SK-N-SH (cell line): Measurements from ENCODE around the gene COL4A3. TPM values are rescaled to one million over a fixed set of nuclear protein-coding genes. Genes with fewer than 3 reads are reported as not detected.

ENCODE experiments used
- CTCF ChIA-PET: fragments of 300-600, 350-600 bp; formaldehyde crosslinking; extraction: SDS; loops from one replicate; lab custom pipeline; 2021; lab: Yijun Ruan, JAX
- POLR2A ChIA-PET: fragments of 350-600 bp; sonication (Branson Sonifier 250); formaldehyde crosslinking; extraction: SDS; loops from one replicate; lab custom pipeline; 2020; ENCODE audit warnings: antibody characterized with exemption, inconsistent platforms; lab: Yijun Ruan, JAX
- DNase-seq: peaks from one replicate; pipeline ENCODE4 v3.0.0; 2012
- H2AFZ ChIP-seq: fragments of 200-600 bp; sonication (generic); 2 replicates; pipeline ENCODE4 v1.8.1; 2016; ENCODE audit warnings: antibody characterized with exemption, mild to moderate bottlenecking, low read depth
- H3F3A ChIP-seq: fragments of 200-600 bp; sonication (generic); replicated peaks from 2 replicates; pipeline ENCODE3; 2016; ENCODE audit warnings: antibody characterized with exemption, mild to moderate bottlenecking; ENCODE audit not compliant: insufficient read depth
- H3K27ac ChIP-seq, 2 experiments: fragments of 200-500 bp in 1 of 2; fragments of 200-600 bp in 1 of 2; sonication (Bioruptor generic) in 1 of 2; sonication (generic), shearing (Covaris generic) in 1 of 2; 2 replicates each; pipeline versions ENCODE4 v1.5.1 to v1.6.1; 2014 to 2016; ENCODE audit warnings: low read depth in 2 of 2, inconsistent platforms in 1 of 2, low read length in 1 of 2, mild to moderate bottlenecking in 1 of 2, mixed read lengths in 1 of 2
- H3K27me3 ChIP-seq: fragments of 200-600 bp; sonication (generic), shearing (Covaris generic); 2 replicates; pipeline ENCODE4 v1.6.1; 2016; ENCODE audit warnings: mixed run types; ENCODE audit not compliant: insufficient read depth
- H3K36me3 ChIP-seq, 2 experiments: fragments of 200-500 bp in 1 of 2; fragments of 200-600 bp in 1 of 2; sonication (Bioruptor generic) in 1 of 2; sonication (generic) in 1 of 2; replicated peaks in 1 of 2; 2 replicates each; pipeline versions ENCODE3 to v1.5.1; 2014 to 2016; ENCODE audit warnings: low read length in 1 of 2, mild to moderate bottlenecking in 1 of 2; ENCODE audit not compliant: insufficient read depth in 2 of 2, control insufficient read depth in 1 of 2
- H3K4me1 ChIP-seq, 2 experiments: fragments of 200-500 bp in 1 of 2; fragments of 200-600 bp in 1 of 2; sonication (Bioruptor generic) in 1 of 2; sonication (generic), shearing (Covaris generic) in 1 of 2; 2 replicates each; pipeline versions ENCODE4 v1.5.1 to v1.6.1; 2014 to 2016; ENCODE audit warnings: low read depth in 1 of 2, low read length in 1 of 2, mixed run types in 1 of 2; ENCODE audit not compliant: insufficient read depth in 2 of 2, control insufficient read depth in 1 of 2
- H3K4me2 ChIP-seq: fragments of 200-600 bp; sonication (generic), shearing (Covaris generic); 2 replicates; pipeline ENCODE4 v1.6.1; 2017; ENCODE audit warnings: mixed run types
- H3K4me3 ChIP-seq, 2 experiments: fragments of 200-500 bp in 1 of 2; fragments of 200-600 bp in 1 of 2; sonication (Bioruptor generic) in 1 of 2; sonication (generic), shearing (Covaris generic) in 1 of 2; 2 replicates each; pipeline versions ENCODE4 v1.5.1 to v1.8.1; 2014 to 2016; ENCODE audit warnings: low read depth in 2 of 2, inconsistent platforms in 1 of 2, low read length in 1 of 2, mild to moderate bottlenecking in 1 of 2, mixed read lengths in 1 of 2, moderate library complexity in 1 of 2
- H3K79me2 ChIP-seq: fragments of 200-600 bp; sonication (generic); 2 replicates; pipeline ENCODE4 v1.8.1; 2017; ENCODE audit warnings: mild to moderate bottlenecking; ENCODE audit not compliant: insufficient read depth
- H3K9ac ChIP-seq: fragments of 200-600 bp; sonication (generic); 2 replicates; pipeline ENCODE4 v1.6.1; 2017; ENCODE audit warnings: mixed run types
- H3K9me2 ChIP-seq: fragments of 200-600 bp; sonication (generic); 2 replicates; pipeline ENCODE4 v1.6.1; 2017; ENCODE audit warnings: mixed run types
- H3K9me3 ChIP-seq: fragments of 200-600 bp; sonication (generic); 2 replicates; pipeline ENCODE4 v1.6.1; 2017; ENCODE audit warnings: mixed run types, mild to moderate bottlenecking, moderate library complexity
- H4K20me1 ChIP-seq: fragments of 200-600 bp; sonication (generic); 2 replicates; pipeline ENCODE4 v1.6.1; 2017; ENCODE audit warnings: mild to moderate bottlenecking, mixed run types; ENCODE audit not compliant: insufficient read depth
- ELF1 ChIP-seq: IDR thresholded peaks from 2 replicates; pipeline ENCODE4 v1.4.0; 2012
- EP300 ChIP-seq, 2 experiments: IDR thresholded peaks; 2 replicates each; pipeline versions ENCODE4 v1.4.0 to v1.6.1; 2012; ENCODE audit warnings: borderline replicate concordance in 1 of 2, low read depth in 1 of 2, low read length in 1 of 2
- FOSL2 ChIP-seq: IDR thresholded peaks from 2 replicates; pipeline ENCODE4 v1.4.0; 2012; ENCODE audit warnings: low read depth, mild to moderate bottlenecking, moderate library complexity, borderline replicate concordance
- FOXJ3 ChIP-seq: sonication (generic); formaldehyde crosslinking; IDR thresholded peaks from 2 replicates; pipeline ENCODE4 v1.5.1; 2020; ENCODE audit warnings: mild to moderate bottlenecking, missing genetic modification reagents
- FOXM1 ChIP-seq: IDR thresholded peaks from 2 replicates; pipeline ENCODE4 v1.4.0; 2012; ENCODE audit warnings: low read depth, mild to moderate bottlenecking
- GATA2 ChIP-seq: sonication (generic); formaldehyde crosslinking; IDR thresholded peaks from 2 replicates; pipeline ENCODE4 v1.5.0; 2020; ENCODE audit warnings: mild to moderate bottlenecking, missing genetic modification reagents
- IRF3 ChIP-seq: fragments of 150-350 bp; IDR thresholded peaks from 2 replicates; pipeline ENCODE4 v1.6.1; 2016; ENCODE audit warnings: mild to moderate bottlenecking, low read depth, low read length
- JUND ChIP-seq: IDR thresholded peaks from 2 replicates; pipeline ENCODE4 v1.4.0; 2012
- MEF2A ChIP-seq: IDR thresholded peaks from 2 replicates; pipeline ENCODE4 v1.4.0; 2012; ENCODE audit warnings: low read depth, borderline replicate concordance
- MXI1 ChIP-seq: IDR thresholded peaks from 2 replicates; pipeline ENCODE4 v1.6.1; 2012; ENCODE audit warnings: mild to moderate bottlenecking, low read depth, low read length, improper control_type of control experiment
- NFIC ChIP-seq: IDR thresholded peaks from 2 replicates; pipeline ENCODE4 v1.4.0; 2012; ENCODE audit warnings: borderline replicate concordance
- NRF1 ChIP-seq: IDR thresholded peaks from 2 replicates; pipeline ENCODE4 v1.6.1; 2012; ENCODE audit warnings: low read depth, mild to moderate bottlenecking, low read length
- RCOR1 ChIP-seq: fragments of 150-350 bp; IDR thresholded peaks from 2 replicates; pipeline ENCODE4 v1.6.1; 2017; ENCODE audit warnings: antibody characterized with exemption, low read length
- RFX5 ChIP-seq: IDR thresholded peaks from 2 replicates; pipeline ENCODE4 v1.6.1; 2012; ENCODE audit warnings: mild to moderate bottlenecking, improper control_type of control experiment, low read length
- RXRA ChIP-seq: IDR thresholded peaks from 2 replicates; pipeline ENCODE4 v1.4.0; 2012; ENCODE audit warnings: low read depth, mild to moderate bottlenecking, borderline replicate concordance
- SIN3A ChIP-seq: IDR thresholded peaks from 2 replicates; pipeline ENCODE4 v1.6.1; 2012; ENCODE audit warnings: low read depth, mild to moderate bottlenecking, low read length, moderate library complexity, borderline replicate concordance
- SMC3 ChIP-seq: IDR thresholded peaks from 2 replicates; pipeline ENCODE4 v1.6.1; 2012; ENCODE audit warnings: low read depth, low read length, improper control_type of control experiment
- TAF1 ChIP-seq: IDR thresholded peaks from 2 replicates; pipeline ENCODE4 v1.6.1; 2012; ENCODE audit warnings: low read depth, mild to moderate bottlenecking, low read length, moderate library complexity, borderline replicate concordance
- USF1 ChIP-seq: IDR thresholded peaks from 2 replicates; pipeline ENCODE4 v1.4.0; 2012; ENCODE audit warnings: low read depth, borderline replicate concordance
- USF2 ChIP-seq: fragments of 150-350 bp; IDR thresholded peaks from 2 replicates; pipeline ENCODE4 v1.6.1; 2017; ENCODE audit warnings: antibody characterized with exemption, low read length, low read depth, borderline replicate concordance
- YY1 ChIP-seq: IDR thresholded peaks from 2 replicates; pipeline ENCODE4 v1.4.0; 2012; ENCODE audit warnings: low read depth, mild to moderate bottlenecking
- WGBS: methylation state at CpG from one replicate; pipeline ENCODE4 v1.1.6; 2017; ENCODE audit warnings: low lambda C conversion rate; 5-methylcytosine and 5-hydroxymethylcytosine counted together
- polyA plus RNA-seq, 3 experiments: library from polyadenylated mRNA; depleted of rRNA; stranded (reverse); fragments of >200 nt; gene quantifications; 2 replicates each; pipeline ENCODE4 v1.2.3, GENCODE V29; 2012
- TF ChIP-seq, protein P1 (sequence below): IDR thresholded peaks from 2 replicates; pipeline ENCODE4 v1.4.0; 2012; ENCODE audit warnings: low read depth
- TF ChIP-seq, protein P2 (sequence below): IDR thresholded peaks from 2 replicates; pipeline ENCODE4; 2012

The COL4A3 gene
- polyA plus RNA-seq, 1 of the 3 experiments (the other 2 are of a cell fraction): not detected

GRCh38 chr2:227252831-227253230 is 88.4 kb downstream of the COL4A3 start (continued):
- no peak for TF ChIP-seq USF2
- no peak for TF ChIP-seq NRF1
- TF ChIP-seq IRF3: no peak
- TF ChIP-seq FOXJ3: no peak
- TF ChIP-seq SMC3: no peak
- no peak for TF ChIP-seq JUND

DNA sequence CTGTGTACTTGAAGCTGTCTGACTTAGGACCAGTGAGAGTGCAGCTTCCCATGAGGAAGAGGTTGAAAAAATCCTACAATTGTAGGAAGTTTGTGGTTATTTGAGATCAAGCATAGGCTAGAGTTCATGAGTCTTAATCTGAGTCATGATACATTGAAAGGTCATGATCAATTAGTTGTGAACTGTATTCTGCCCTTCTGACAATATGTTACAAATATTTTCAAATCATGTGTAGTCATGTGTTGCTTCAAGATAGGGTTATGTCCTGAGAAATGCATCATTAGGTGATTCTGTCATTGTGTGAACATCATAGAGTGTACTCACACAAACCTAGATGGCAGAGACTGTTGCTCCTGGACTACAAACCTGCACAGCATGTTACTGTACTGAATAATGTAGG is 92.2 kb downstream of the COL4A3 start:
- Histone ChIP-seq H3K27ac (no peak overlapping the region), H3K4me2 (no peak overlapping the region), H3K9me2 (no peaks in the 10 kb centered on the region), H3K4me1 (no peaks in the 10 kb centered on the region), H2AFZ (no peak overlapping the region), H3K27me3 (no peaks in the 10 kb centered on the region), H3K36me3 (no peaks in the 10 kb centered on the region), H4K20me1 (no peaks in the 10 kb centered on the region), H3K9ac (no peak overlapping the region), H3F3A (no peaks in the 10 kb centered on the region), H3K4me3 (no peak overlapping the region), H3K79me2 (no peaks in the 10 kb centered on the region), H3K9me3 (no peaks in the 10 kb centered on the region)
- CTCF ChIA-PET: interaction anchor here (0.7 kb wide), 1 partner anchor 126 kb away, joined by 3 read pairs; no protein-coding TSS in a partner anchor
- no peak for DNase-seq
- TF ChIP-seq NFIC (no peak), RCOR1 (no peak), NRF1 (no peak), GATA2 (CRISPR knock-in tag) (no peak), FOSL2 (no peak), USF1 (no peak), EP300 (IDR thresholded peaks at IDR 0.05; ENCODE audit: borderline replicate concordance in 1 of 2, low read depth in 1 of 2, low read length in 1 of 2) (no peak)
- POLR2A ChIA-PET: no interaction called here

GRCh38 chr2:227257820-227258219 is 93.4 kb downstream of the COL4A3 start:
- DNase-seq: no peak
- CTCF ChIA-PET: interaction anchor here (0.9 to 1.1 kb wide), 2 partner anchors 18 to 20 kb away, joined by 3 to 7 read pairs; no protein-coding TSS in a partner anchor
- Histone ChIP-seq H3K36me3 (no peaks in the 10 kb centered on the region), H3K27me3 (no peaks in the 10 kb centered on the region), H3K9me2 (no peaks in the 10 kb centered on the region), H3F3A (no peaks in the 10 kb centered on the region), H3K27ac (no peak overlapping the region), H3K4me2 (no peak overlapping the region), H2AFZ (no peak overlapping the region), H3K4me3 (no peak overlapping the region), H4K20me1 (no peaks in the 10 kb centered on the region), H3K4me1 (no peaks in the 10 kb centered on the region), H3K9me3 (no peaks in the 10 kb centered on the region), H3K9ac (no peak overlapping the region), H3K79me2 (no peaks in the 10 kb centered on the region)
- 68% methylated on average over 3 of the region's 5 CpGs for WGBS
- POLR2A ChIA-PET: no interaction called here
- TF ChIP-seq ELF1: no peak
- TF ChIP-seq MEF2A: no peak
- TF ChIP-seq RFX5: no peak
- no peak for TF ChIP-seq YY1
- no peak for TF ChIP-seq FOXJ3
- no peak for TF ChIP-seq NFIC
- no peak for TF ChIP-seq NRF1
- TF ChIP-seq, protein P1, sequence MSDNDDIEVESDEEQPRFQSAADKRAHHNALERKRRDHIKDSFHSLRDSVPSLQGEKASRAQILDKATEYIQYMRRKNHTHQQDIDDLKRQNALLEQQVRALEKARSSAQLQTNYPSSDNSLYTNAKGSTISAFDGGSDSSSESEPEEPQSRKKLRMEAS: no peak
- TF ChIP-seq, protein P2, sequence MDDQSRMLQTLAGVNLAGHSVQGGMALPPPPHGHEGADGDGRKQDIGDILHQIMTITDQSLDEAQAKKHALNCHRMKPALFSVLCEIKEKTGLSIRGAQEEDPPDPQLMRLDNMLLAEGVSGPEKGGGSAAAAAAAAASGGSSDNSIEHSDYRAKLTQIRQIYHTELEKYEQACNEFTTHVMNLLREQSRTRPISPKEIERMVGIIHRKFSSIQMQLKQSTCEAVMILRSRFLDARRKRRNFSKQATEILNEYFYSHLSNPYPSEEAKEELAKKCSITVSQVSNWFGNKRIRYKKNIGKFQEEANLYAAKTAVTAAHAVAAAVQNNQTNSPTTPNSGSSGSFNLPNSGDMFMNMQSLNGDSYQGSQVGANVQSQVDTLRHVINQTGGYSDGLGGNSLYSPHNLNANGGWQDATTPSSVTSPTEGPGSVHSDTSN: no peak
- no peak for TF ChIP-seq RXRA
- TF ChIP-seq SIN3A: no peak
- TF ChIP-seq FOSL2: no peak
- no peak for TF ChIP-seq FOXM1
- no peak for TF ChIP-seq TAF1
- no peak for TF ChIP-seq EP300 (IDR thresholded peaks at IDR 0.05; ENCODE audit: borderline replicate concordance in 1 of 2, low read depth in 1 of 2, low read length in 1 of 2)
- TF ChIP-seq MXI1: no peak
